ENCODE data around the gene CTLA4. TPM values are rescaled to one million over a fixed set of nuclear protein-coding genes. Genes with fewer than 3 reads are reported as not detected.

The CTLA4 gene
- total and polyA plus RNA-seq, 10 of the 15 experiments (the other 5 are each of a cell fraction or from before 2014, with no cell fraction given) = not detected

- ChIA-PET CTCF (no interaction called here), POLR2A (interaction anchor here (0.6 kb wide), 1 partner anchor 143 kb away, joined by 8 read pairs; no protein-coding TSS in a partner anchor)
Measured at GRCh38 chr2:203891474-203891873, 23.9 kb downstream of the CTLA4 start.

More at GRCh38 chr2:203891474-203891873, 23.9 kb downstream of the CTLA4 start:
- no peaks in the 10 kb centered on the region for H3K9me3 ChIP-seq (replicated peaks; ENCODE audit: control insufficient read depth, insufficient read depth, low read length)
- in situ Hi-C loops (cut with MboI) (no loop called here), intact Hi-C loops (cut with micrococcal nuclease; ENCODE audit: unreplicated experiment) (no loop called here)
- no peaks in the 10 kb centered on the region for H3K4me1 ChIP-seq (ENCODE audit: control insufficient read depth, insufficient read depth, low read length)
- no peaks in the 10 kb centered on the region for H3K79me2 ChIP-seq (ENCODE audit: control insufficient read depth, insufficient read depth, low read length)
- WGBS (ENCODE audit: insufficient coverage, insufficient replicate concordance, low lambda C conversion rate, missing lambda C conversion rate) = 55% methylated on average over 2 of the region's 2 CpGs
- TF ChIP-seq PAX8 (IDR thresholded peaks at IDR 0.05) (no peak), BMI1 (IDR thresholded peaks at IDR 0.05; ENCODE audit: borderline replicate concordance) (no peak), ZNF592 (IDR thresholded peaks at IDR 0.05) (no peak), ELK1 (IDR thresholded peaks at IDR 0.05; ENCODE audit: low read depth, low read length) (no peak)
- 0 out of 2 replicates have a peak, but pooled peaks cover 3% of the 10 kb centered on the region for H4K20me1 ChIP-seq (ENCODE audit: control insufficient read depth, insufficient read depth)
- ATAC-seq (no peak), FAIRE-seq (no peak), DNase-seq (ENCODE audit: low read depth, low spot score) (no peak)
- no TSS peak for BruUV-seq (replicated peaks)
- no peak overlapping the region for H3K4me3 ChIP-seq
- no peak overlapping the region for H3K9ac ChIP-seq (ENCODE audit: control insufficient read depth, insufficient read depth, low read length)
- ChIA-PET RAD21 (ENCODE audit: unreplicated experiment) (no interaction called here), SMC1A (ENCODE audit: uncharacterized antibody, unreplicated experiment) (no interaction called here)
- no peak overlapping the region for H3K4me2 ChIP-seq (ENCODE audit: control insufficient read depth, insufficient read depth)
- H3K27ac ChIP-seq (ENCODE audit: control insufficient read depth, insufficient read depth) = no peak overlapping the region
- no peaks in the 10 kb centered on the region; a peak in 1 of 4 replicates for H3K27me3 ChIP-seq (replicated peaks in 1 of 2; ENCODE audit: control insufficient read depth in 2 of 2, insufficient read depth in 2 of 2, low read length in 1 of 2)
- no peak overlapping the region for H2AFZ ChIP-seq (ENCODE audit: control insufficient read depth, low read depth, low read length)
- no peaks in the 10 kb centered on the region for H3K36me3 ChIP-seq (ENCODE audit: control insufficient read depth in 2 of 2, insufficient read depth in 2 of 2, low read length in 1 of 2)
